GM19438 (cell line): ENCODE data around the gene UBA52.
A peak's percentile ranks its signal among the peaks of the same experiment; 100 is the strongest.
"Not testable (repeated sequence)": the region's sequence is repeated elsewhere in the genome, so short reads cannot be mapped to it uniquely, and the experiment has no call there.

Experiments used
- ATAC-seq: cut with Tn5 transposase; IDR thresholded peaks from one replicate; pipeline ENCODE4 v1.9.1; 2021; ENCODE audit warnings: low read depth; ENCODE audit not compliant: unreplicated experiment

Gene UBA52

DNA sequence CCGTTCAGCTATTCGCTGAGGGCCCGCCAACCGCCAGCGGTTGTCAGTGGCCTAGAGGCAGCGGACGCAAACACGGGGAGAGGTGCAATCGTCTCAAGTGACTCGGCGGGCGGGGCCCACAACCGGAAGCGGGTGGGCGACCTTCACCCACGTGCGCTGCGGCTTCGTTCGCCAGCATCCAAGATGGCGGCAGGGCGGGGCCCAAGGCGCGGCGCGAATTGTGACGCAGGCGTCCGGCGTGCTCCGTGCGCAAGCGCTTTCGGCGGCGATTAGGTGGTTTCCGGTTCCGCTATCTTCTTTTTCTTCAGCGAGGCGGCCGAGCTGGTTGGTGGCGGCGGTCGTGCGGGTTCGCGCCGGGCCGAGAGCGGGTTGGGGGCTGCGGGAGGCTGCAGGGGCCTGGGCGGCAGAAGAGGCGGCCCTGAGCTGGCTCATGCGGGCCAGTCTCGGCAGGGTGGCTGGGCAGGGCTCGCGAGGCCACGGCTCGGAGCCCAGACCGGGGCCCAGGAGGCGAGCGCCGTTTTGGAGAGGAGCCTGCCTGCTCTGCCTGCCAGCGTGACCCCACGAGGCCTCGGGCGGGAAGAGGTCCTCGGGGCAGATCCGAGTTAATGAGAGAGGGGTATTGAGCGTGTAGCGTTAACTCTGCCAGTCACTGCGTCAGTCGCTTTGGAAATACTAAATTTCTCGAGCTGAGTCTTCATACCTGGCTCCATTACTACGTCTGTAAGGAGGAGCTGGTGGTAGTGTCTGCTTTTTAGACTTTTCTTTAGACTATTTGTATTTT, at the start of gene UBA52:
TSS of gene UBA52 (plus strand) at position 294 of the 781 bp plus-strand sequence. CDS start 1,444 bp downstream, outside the sequence.
- ATAC-seq, result peak; percentile 87

DNA sequence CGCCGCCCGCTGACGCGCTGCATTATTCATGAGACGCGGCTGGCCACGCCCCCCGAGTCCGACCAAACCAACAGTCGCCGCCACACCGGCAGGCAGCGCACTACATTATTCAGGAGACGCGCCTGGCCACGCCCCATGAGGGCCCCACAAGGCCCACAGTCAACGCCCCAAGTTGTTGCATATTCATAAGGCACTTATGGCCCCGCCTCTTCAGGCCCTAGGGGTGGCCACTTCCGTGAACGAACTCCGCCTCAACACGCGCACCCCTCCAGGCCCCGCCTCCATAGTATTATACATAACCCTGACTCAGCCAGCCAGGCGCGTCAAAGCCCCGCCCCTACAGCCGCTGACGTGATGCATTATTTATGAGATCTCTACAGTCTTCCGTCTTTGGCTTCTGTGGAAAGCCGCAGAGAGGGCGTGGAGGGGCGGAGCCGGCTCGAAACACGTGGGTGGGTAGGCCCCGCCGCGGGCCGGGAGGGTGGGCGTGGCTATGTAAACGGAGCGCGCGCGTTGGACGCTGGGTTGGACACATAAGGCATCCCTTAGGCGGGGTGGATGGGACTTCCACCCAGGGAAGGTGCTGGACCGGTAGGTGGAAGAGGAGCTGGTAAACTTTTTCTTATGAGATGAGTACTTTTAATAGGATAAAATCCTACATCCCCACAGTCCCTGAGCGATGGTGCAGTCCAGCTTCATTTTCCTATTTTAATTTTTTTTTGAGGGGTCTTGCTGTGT, 49.4 kb upstream of the UBA52 start:
- peak; percentile 85 for ATAC-seq

- not testable (repeated sequence) for ATAC-seq
Measured at GRCh38 chr19:18522862-18523440, 48.7 kb upstream of the UBA52 start.

DNA sequence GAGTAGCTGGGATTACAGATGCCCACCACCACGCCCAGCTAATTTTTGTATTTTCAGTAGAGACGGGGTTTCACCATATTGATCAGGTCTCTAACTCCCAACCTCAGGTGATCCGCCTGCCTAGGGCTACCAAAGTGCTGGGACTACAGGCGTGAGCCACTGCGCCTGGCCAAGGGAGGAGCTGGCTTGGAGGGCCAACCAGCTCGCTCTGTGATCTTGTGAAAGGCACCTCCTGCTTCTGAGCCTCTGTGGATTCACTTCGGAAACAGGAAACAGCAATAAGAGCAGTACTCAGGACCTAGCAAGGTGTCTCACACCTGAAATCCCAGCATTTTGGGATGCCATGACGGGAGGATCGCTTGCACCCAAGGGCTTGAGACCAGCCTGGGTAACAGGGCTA, 47.8 kb upstream of the UBA52 start:
- no peak for ATAC-seq

DNA sequence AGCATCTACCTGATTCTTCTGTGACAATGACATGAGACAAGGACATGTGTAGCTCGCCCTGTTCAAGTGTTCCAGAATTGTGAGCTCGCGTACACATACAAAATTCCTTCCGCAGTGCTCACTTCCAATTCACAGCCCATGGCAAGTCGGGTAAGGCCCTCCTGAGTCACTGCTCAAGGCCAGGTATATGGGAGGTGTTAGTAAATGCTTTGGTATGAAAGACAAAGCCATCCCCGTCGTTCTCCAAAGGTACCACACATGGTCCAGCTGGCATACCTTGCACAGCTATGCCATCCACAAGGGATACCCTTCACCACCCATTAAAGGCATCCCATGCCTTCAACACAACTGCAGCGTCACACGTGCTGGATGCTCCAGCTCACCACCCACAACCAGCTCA, 45.3 kb upstream of the UBA52 start:
- no peak for ATAC-seq

- ATAC-seq, result no peak
Measured at GRCh38 chr19:18529782-18530181, 41.9 kb upstream of the UBA52 start.

GRCh38 chr19:18531485-18531884, 40.2 kb upstream of the UBA52 start:
- ATAC-seq, result no peak

DNA sequence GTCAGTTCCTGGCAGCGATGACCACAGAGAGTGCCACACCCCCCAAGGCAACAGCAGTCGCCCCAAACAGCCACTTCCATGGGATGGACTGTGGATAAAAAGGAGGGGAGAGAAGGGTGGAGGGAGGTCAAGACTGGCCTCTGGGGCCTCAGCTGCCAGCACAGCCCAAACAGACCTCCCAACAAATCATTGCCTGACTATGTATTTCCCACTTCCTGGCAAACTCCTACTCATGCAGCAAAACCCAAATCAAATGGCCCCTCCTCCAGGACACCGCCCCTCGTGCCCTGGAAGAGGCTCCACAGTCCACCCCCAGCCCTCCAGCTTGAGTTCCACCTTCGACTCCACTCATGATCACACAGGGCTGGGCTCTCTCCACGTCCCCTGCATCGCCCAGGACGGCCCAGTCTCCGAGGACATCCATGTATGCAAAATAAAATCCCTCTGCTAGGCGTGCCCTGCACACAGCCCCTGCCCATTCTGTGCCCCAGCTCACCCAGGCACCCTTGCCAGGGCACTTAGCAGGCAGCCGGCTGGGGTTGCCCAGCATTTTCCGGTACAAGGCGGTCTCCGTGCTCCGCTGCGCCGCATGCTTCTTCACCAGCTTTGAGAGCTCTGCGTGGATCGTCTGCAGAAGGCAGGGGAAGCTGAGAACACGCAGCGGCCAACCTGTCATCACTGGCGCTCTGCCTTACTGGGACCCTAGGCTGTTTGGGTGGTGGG, 39.3 kb upstream of the UBA52 start:
- ATAC-seq, result no peak

DNA sequence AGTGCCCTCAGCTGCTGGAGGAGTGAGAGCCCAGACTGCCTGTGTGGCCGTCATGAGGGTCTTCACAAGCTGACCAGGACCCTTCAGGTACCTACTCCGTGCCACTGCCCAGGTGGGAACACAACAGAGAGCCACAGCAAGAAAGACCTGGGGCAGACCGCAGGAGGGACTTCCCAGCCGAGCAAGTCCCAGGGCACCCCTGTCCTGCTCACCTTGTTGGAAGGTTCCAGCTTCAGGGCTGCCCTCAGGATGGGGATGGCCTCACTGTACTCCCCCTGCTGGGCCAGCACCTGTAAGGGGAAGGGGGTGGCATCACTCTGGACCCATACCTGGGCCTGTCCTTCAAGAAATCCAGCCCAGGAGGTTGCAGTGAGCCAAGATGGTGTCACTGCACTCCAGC, 38.6 kb upstream of the UBA52 start:
- no peak for ATAC-seq

DNA sequence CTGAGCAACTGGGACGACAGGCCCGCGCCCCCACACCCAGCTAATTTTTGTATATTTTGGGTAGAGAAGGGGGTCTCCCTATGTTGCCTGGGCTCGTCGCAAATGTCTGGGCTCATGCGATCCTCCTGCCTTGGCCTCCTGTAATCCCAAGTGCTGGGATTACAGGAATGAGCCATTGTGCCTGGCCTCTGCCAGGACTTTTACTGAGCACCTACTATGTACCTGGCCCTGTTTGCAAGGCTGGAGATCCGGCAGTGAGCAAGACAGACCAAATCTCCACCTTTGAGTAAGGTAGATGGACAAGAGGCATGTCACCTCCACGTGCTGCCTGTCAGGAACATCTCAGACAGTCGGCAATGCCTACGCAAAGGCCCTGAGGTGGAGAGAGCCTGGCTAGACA, 35.2 kb upstream of the UBA52 start:
- no peak for ATAC-seq

GRCh38 chr19:18537431-18537830, 34.2 kb upstream of the UBA52 start:
- ATAC-seq, result no peak

DNA sequence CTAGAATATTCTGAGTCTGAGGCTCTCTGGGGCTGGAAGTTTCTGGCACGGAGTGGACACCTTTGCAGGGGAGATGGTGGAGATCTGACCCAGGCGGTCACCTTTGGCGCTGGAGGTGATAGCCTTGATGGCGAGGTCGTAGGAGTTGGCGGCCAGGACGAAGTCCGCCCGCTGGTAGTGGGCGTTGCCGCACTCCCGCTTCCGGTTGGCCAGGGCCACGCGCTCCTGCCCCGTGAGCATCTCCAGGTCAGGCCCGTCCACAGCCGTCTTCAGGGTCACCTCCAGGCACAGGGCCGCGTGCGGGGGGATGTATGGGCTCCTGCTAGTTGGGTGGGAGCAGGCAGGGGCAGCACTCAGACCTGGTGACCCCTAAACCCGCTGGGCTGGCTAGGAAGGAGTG, 33.5 kb upstream of the UBA52 start:
- ATAC-seq, result no peak

DNA sequence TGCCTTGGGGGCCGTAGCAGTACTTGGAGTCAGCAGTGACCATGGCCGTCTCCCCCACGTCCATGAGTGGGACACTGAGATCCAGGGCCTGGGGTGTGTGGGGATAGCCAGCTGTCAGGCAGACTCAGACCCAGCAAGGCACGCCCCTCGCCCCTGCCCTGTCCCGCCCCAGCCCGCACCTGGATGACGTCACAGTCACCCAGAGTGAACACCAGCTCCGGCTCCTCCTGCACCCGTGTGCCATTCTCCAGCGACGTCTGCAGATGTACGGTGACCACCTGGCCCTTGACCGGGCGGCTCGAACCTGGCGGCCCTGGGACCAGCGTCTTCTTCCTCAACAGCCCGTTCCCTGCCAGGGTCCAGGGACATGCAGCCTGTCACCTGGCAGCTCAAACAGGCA, 32.3 kb upstream of the UBA52 start:
- no peak for ATAC-seq

GRCh38 chr19:18540200-18540599, 31.5 kb upstream of the UBA52 start:
- ATAC-seq, result not testable (repeated sequence)

GRCh38 chr19:18541258-18541991, 30.2 kb upstream of the UBA52 start:
- no peak for ATAC-seq

DNA sequence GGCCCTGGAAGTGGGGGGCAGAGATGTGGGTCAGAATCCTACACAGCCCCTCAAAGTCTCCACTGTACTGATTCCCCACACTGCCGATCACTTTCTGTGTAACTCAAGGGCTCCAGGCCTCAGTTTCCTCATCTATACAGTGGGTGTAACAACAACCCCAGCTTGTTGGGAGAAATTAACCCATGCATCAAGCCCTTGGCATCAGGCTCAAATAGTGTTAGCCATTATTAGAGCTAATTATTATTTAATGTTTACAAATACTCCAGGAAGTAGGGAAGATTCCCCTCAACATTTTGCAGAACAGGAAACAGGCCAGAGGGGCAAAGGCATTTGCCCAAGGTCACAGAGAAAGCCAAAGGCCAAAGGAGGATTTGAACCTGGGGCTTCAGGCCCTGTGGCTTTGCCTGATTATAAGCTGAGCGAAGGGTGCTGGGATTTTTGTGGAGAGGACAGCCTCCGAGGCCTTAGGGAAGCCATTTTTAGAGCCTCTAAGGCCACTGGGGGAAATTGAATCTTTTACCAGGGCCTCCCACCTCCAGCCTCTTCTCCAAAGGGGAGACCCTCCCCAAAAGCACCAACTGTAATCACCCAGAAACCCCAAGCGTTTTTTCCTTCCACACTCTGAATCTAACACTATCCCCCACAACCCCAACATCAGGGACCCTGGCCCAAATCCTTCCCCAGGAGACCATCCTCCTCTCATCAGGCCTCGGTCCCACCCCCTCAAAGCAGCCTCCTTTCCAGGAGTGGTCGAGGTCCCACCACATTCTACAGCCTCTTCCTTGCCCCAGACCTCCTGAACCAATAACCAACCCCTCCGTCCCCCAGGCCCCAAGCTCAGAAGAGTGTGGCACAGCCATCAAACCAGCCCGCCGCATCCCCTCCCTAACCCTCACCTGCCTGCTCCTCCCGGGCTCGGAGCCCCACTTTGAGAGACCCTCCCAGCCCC, 29.4 kb upstream of the UBA52 start:
- no peak for ATAC-seq

GRCh38 chr19:18542941-18543813, 28.5 kb upstream of the UBA52 start, which contains the start of gene FKBP8:
TSS of gene FKBP8 (minus strand) at chr19:18543573. CDS start at chr19:18541970, 1,603 bp downstream.
- ATAC-seq, result peak; percentile 96

GRCh38 chr19:18543814-18544475, 27.7 kb upstream of the UBA52 start:
- ATAC-seq, result peak; percentile 45
